Measurements from ENCODE around the gene JADE1.
A peak's percentile ranks its signal among the peaks of the same experiment; 100 is the strongest.

Gene JADE1

DNA sequence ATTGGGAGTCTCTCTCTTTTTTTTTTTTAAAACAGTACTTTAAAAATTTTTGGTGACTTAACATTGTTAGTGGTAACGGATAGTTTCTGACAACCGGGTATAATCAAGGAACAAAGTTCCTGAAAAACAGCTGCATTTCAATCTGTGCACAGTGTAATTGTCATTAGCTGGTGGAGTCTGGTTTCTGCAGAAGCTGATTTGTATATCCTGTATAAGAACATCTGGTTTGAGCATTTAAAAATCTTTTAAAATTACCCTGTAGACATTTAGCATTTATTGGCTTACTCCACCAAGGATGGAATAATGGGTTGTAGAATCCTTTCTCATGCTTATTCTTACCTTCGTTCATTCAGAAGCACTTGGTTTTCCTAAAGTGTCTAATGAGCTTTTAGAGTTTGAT lies 11.2 kb downstream of the JADE1 start:
- H3K36me3 ChIP-seq, result no peaks in the 10 kb centered on the region
- no peak overlapping the region for H3K27ac ChIP-seq
- H3K9me3 ChIP-seq, result no peaks in the 10 kb centered on the region
- no peaks in the 10 kb centered on the region for H3K27me3 ChIP-seq
- intact Hi-C loops (cut with DNase I; ENCODE audit: low total_unique reads), result no loop called here
- TF ChIP-seq, protein P1, sequence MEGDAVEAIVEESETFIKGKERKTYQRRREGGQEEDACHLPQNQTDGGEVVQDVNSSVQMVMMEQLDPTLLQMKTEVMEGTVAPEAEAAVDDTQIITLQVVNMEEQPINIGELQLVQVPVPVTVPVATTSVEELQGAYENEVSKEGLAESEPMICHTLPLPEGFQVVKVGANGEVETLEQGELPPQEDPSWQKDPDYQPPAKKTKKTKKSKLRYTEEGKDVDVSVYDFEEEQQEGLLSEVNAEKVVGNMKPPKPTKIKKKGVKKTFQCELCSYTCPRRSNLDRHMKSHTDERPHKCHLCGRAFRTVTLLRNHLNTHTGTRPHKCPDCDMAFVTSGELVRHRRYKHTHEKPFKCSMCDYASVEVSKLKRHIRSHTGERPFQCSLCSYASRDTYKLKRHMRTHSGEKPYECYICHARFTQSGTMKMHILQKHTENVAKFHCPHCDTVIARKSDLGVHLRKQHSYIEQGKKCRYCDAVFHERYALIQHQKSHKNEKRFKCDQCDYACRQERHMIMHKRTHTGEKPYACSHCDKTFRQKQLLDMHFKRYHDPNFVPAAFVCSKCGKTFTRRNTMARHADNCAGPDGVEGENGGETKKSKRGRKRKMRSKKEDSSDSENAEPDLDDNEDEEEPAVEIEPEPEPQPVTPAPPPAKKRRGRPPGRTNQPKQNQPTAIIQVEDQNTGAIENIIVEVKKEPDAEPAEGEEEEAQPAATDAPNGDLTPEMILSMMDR (IDR thresholded peaks at IDR 0.05), result no peak
- DNase-seq, result no peak
- no peak overlapping the region for H3K4me3 ChIP-seq
- H3K4me1 ChIP-seq, result peaks cover 0 to 35% (median 12%) of the 10 kb centered on the region in 4 donors

DNA sequence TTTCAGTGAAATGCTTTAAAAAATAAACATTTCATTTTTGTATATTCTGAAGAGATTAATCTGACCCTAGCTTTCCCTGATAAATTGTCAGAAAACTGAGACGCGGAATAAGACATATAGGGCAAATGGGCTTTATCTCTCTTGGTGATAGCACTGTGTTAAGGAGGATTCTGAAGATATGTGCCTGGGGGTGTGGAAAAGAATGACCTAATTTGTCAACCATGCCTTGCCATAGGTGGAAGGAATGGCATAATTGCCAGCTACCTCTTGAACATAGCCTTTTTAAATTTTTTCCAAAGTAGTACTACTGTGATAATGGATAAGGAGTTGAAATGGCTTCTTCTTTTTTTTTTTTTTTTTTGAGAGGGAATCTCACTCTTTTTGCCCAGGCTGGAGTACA lies 11.7 kb downstream of the JADE1 start:
- TF ChIP-seq, protein P1 (IDR thresholded peaks at IDR 0.05), result no peak
- Histone ChIP-seq H3K36me3 (no peaks in the 10 kb centered on the region), H3K27ac (no peak overlapping the region), H3K27me3 (no peaks in the 10 kb centered on the region), H3K4me1 (peaks cover 0 to 39% (median 11%) of the 10 kb centered on the region in 4 donors), H3K4me3 (no peak overlapping the region), H3K9me3 (no peaks in the 10 kb centered on the region)
- intact Hi-C loops (cut with DNase I; ENCODE audit: low total_unique reads), result no loop called here
- no peak for DNase-seq

DNA sequence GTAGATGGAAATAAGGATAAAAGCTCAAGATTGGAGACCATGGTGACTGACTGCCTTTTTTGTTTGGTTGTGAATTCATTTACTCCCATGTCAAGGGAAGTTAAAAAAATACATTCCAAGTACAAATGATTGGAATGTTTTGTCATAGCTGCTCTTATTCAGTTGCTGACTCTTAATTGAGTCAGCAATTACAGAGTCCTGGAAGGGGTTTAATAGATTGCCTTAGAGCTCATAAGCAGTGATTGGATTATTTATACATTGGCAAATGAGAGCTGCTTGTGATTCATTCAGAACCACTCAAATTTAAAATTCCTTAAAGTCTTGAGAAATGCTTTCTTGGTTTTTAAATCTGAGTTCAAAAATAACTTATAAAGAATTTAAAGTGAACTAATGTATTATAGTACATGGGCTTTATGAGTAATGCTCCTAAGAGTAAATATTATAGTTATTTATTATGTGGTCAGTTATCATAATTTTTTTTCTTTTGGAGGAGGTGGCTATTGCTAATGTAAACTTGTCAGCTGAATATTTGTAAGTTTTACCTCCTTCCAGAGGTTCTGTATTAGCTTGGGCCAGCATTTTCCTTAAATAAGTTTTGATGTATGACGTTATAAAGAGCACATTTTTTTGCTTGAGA lies 13.6 kb downstream of the JADE1 start:
- TF ChIP-seq, protein P1 (IDR thresholded peaks at IDR 0.05), result no peak
- intact Hi-C loops (cut with DNase I; ENCODE audit: low total_unique reads), result no loop called here
- Histone ChIP-seq H3K4me1 (peaks cover 0 to 55% (median 19%) of the 10 kb centered on the region in 4 donors), H3K9me3 (no peaks in the 10 kb centered on the region), H3K4me3 (no peak overlapping the region), H3K27me3 (no peaks in the 10 kb centered on the region), H3K27ac (peak overlapping the region in 1 of 2 donors; percentile 11), H3K36me3 (no peaks in the 10 kb centered on the region)
- no peak for DNase-seq

DNA sequence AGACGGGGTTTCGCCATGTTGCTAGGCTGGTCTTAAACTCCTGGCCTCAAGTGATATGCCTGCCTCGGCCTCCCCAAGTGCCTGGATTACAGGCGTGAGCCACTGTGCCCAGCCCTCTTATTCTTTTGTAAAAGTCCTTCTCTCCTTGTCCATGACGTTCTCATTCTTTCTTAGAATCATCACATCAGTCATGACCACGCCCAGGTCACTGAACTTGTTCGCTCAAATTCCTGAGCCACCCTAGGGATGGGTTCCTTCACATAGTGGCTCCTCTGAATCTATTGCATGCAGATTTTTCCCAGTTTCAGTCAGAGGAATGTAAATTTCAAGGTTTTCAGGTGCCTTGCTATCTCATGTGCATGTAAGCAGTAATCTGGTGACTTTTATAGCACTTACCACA lies 15.7 kb downstream of the JADE1 start:
- H3K27ac ChIP-seq, result no peak overlapping the region
- no peaks in the 10 kb centered on the region for H3K27me3 ChIP-seq
- intact Hi-C loops (cut with DNase I; ENCODE audit: low total_unique reads), result no loop called here
- TF ChIP-seq, protein P1 (IDR thresholded peaks at IDR 0.05), result no peak
- DNase-seq, result no peak
- H3K36me3 ChIP-seq, result peaks cover 0 to 5% (median 0%) of the 10 kb centered on the region in 3 donors
- no peak overlapping the region for H3K4me3 ChIP-seq
- no peaks in the 10 kb centered on the region for H3K9me3 ChIP-seq
- H3K4me1 ChIP-seq, result peaks cover 0 to 59% (median 20%) of the 10 kb centered on the region in 4 donors

DNA sequence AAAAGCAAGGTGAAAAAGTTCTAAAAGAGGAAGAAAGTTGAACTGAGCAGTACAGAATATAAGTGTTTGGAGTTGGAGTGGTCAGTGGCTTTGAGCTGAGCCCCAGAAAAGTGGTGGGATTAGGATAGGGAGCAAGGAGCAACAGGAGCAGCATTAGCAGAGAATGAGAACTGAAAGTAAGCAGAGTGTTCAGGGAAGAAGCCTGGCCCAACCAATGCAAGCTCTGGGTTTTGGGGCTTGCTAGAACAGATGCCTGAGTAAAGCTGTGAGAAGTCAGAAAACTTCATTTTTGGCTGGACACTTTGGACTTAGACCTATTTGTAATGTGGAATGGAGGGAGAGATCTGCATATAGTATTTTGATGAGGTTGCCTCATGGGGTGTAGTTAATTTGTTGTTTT lies 17.8 kb downstream of the JADE1 start:
- peaks cover 0 to 75% (median 35%) of the 10 kb centered on the region in 4 donors for H3K4me1 ChIP-seq
- intact Hi-C loops (cut with DNase I; ENCODE audit: low total_unique reads), result no loop called here
- peaks cover 0 to 6% (median 0%) of the 10 kb centered on the region in 3 donors for H3K36me3 ChIP-seq

More for the DNA sequence above, 17.8 kb downstream of the JADE1 start:
- no peak for DNase-seq
- no peak overlapping the region for H3K27ac ChIP-seq
- H3K27me3 ChIP-seq, result no peaks in the 10 kb centered on the region
- H3K9me3 ChIP-seq, result no peaks in the 10 kb centered on the region
- H3K4me3 ChIP-seq, result no peak overlapping the region
- TF ChIP-seq, protein P1 (IDR thresholded peaks at IDR 0.05), result no peak

Measured in tibial artery (tissue), 4 donors.